A673 (cell line): ENCODE data around the gene PLEKHG2.

Source experiments
- CTCF ChIP-seq: fragments of 300-800, 200-600 bp; sonication (generic); conservative IDR thresholded peaks from 2 replicates; pipeline ENCODE4 v1.5.1; 2017; ENCODE audit warnings: low read depth, mild to moderate bottlenecking, antibody characterized with exemption, low read length, moderate library complexity, mixed read lengths
- EZH2 ChIP-seq: fragments of 200-600 bp; sonication (generic); IDR thresholded peaks from 2 replicates; pipeline ENCODE4 v1.6.1; 2017; ENCODE audit warnings: borderline replicate concordance, low read depth, mild to moderate bottlenecking, mixed read lengths, antibody characterized with exemption, low read length; ENCODE audit not compliant: poor library complexity, severe bottlenecking

DNA sequence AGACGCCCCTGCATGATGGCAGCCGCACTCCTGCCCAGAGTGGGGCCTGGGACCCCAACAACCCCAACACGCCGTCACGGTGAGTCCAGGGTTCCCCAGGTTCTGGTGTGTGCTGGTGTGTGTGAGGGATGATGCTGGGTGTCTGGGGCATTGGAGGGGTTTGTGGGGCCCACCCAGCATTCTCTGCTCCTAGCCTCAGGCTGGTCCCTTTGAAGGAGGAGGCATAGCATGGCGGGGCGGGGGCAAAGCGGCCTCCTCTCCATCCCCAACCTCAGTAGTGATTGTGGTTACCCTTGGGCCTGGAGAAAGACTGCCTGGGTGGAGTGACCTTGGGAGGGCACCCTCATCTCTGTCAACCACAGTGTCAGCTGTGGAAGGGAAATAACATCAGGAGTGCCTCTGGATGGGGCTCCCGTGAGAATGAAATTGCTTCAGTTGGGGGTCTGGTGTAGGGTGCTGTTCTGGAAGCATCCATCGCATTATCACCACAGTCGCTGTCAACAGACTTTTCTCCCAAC is 61.0 kb downstream of the PLEKHG2 start:
- TF ChIP-seq CTCF, result no peak
- TF ChIP-seq EZH2, result no peak
